HG03432 (cell line): ENCODE measurements around the gene TJP1.
"Not testable (repeated sequence)": the region's sequence is repeated elsewhere in the genome, so short reads cannot be mapped to it uniquely, and the experiment has no call there.

ENCODE experiments used
- ATAC-seq: cut with Tn5 transposase; IDR thresholded peaks from one replicate; pipeline ENCODE4 v1.9.1; 2021; ENCODE audit warnings: mild to moderate bottlenecking, moderate library complexity; ENCODE audit not compliant: unreplicated experiment

TJP1 gene

DNA sequence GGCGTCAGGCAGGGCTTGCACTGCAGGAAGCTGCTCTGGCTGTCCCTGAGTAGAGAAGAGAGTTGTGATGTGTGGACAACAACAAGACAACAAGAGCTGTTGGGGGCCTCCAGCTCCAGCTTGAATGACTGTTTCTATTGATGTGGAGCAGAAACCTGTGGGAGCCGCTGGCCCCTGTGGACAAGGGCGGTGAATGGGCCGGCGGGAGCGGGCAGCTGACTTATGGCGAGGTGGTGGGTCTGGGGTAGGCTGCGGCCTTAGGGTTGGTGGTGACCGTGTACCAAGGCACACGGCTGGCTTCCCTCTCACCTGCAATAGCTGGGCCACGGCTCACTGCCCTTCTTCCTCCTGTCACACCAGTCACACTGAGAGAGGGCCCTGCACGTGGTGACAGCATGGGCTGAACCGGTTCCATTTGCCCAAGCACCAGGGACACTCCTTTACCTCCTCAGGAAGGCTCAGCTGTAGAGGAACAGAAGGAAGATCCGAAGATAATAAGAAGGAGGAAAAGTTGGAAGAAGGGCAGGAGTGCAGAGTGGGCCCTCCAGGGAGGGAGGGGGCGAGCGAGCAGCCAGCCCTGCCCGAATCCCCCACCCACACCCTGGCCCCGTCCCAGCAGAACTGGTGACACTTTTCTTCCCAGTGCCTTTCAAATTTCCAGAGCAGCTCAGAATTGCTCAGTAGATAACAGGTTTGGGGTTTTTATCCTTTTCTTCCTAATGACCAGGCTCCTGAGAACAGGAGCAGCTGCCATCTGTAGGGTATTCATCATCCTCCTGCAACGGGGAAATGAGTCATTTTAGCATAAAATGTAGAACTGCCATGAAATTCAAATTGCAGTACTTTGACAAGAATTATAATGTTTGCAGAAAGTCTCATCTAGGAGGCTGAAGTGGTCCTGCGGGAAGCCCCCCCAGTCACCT is 136.9 kb downstream of the TJP1 start:
- ATAC-seq, result no peak

DNA sequence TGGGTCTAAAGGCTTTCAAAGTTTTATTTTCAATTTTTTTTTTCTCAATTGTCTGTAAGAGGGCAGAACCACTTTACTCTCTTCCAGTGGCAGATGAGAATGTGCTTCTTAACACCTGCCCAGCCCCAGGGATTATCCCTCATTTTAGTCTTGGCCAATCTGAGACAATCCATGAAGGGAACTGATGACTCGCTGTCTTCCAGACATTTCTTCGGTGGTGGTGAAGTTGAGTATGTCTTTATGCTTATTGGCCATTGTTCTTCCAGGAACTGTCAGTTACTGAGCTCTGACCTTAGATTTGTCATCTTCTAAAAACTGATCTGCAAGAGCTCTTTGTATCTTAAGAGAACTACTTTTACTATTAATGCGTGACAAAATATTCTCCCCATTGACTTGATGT is 139.5 kb downstream of the TJP1 start:
- no peak for ATAC-seq

DNA sequence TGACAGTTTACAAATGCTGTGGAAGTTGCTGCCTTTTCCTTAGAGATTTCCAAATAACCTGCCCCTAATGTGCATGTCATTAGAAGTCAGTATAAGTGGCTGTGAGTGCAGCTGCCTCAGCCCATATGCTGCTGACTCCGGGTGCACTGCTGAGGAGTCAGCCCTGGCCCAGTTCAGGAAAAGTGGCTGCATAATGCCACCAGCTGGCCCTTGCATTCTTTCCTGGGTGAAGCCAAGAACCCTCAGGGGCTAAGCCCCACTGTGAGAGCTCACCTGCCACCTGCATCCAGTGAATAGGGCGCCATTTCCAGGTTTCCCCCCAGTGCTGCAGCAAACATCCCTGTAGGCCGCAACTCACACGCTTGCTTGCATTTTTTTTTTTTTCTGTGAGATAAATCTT is 139.9 kb downstream of the TJP1 start:
- ATAC-seq, result no peak

DNA sequence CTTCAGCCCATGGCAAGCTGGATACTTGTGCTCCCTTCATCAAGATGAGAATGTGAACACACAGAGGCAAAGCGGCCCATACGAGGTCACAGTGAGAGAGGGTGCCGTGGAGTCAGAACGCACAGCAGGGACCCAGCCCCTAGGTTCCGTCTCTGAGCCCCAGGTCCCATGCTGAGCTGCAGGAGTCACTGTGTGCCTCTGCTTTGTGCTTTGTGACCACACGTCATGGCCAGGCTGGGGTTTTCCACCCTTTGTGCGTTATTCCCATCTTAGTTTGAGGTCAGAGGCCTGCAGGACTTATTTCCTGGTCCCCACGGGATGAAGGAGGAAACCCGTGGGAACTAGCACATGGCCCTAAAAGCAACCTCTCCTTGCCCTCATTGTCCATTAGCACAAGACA is 140.3 kb downstream of the TJP1 start:
- no peak for ATAC-seq

DNA sequence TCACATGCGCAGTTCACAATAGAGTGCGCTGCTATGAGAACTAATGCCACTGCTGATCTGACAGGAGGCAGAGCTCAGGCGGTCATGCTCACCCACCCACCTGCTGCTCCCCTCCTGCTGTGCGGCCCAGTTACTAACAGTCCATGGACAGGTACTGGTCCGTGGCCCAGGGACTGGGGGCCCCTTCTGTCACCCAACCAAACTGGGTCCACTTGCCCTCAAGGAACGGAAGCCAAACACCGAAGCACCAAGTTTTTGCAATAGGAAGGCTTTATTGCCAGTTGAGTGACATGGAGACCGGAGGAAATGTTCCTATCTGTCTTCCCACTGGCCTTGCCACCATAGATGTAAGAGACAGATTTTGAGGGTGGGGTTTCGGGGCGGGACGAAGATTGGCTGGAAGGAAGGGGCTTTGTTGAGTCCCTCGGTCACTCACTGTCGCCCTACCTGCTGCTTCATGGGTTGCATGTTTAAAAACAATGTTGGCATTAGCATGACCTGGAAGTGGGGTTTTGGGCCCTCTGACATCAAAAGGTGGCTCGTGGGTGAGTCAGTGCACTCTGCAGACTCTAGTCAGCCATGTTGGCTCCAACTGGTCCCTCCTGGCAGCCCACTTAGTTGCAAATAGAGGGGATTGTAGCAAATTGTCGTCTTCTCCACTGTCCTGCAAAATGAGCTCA is 141.0 kb downstream of the TJP1 start:
- no peak for ATAC-seq

DNA sequence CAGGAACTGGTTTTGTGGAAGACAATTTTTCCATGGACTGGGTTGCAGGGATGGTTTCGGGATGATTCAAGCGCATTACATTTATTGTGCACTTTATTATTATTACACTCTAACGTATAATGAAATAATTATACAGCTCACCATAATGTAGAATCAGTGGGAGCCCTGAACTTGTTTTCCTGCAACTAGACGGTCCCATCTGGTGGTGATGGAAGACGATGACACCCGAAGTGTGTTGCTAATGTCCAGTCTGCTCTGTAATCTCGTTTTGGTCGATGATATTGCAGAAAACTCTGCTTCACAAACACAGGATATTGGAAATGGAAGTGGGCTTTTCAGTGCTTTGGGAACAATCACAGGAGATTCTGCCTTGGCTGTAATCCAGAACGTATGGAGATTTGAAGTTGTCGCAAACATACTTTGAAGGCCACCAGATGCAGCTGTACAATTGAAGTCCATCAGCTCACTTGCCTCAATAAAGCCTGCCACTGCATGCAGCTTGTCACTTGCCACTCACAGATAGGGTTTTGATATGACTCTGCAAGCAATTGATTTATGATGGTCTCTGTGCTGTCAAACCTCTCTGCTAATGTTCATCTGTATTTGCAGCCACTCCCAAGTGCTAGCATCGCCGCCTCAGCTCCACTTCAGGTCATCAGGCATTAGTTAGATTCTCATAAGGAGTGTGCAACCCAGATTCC is 141.7 kb downstream of the TJP1 start:
- ATAC-seq, result no peak

DNA sequence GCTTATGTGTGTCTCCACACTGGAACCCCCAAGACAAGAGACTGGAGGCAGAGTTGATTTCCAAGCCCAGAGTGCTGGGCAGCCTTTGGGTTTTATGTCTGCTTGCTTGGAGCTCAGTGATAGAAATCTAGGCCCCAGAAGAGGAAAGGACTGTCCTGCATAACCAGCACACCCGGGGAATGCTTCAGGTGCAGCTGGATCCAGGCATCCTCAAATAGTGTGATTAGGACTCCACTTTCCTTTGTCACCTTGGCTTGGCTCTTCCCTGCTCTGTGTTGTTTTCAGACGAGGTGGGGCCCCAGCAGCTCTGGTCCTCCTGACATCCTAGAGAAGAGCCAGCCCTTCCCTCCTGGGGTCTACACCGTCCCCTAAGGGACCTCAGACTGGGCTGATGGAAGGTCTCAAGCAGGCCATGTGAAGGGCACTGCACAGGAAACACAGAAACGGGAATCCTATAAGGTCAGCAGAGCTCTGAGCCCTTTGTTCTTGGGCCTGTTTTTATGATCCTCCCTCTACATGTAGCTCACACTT is 143.7 kb downstream of the TJP1 start:
- ATAC-seq, result no peak

DNA sequence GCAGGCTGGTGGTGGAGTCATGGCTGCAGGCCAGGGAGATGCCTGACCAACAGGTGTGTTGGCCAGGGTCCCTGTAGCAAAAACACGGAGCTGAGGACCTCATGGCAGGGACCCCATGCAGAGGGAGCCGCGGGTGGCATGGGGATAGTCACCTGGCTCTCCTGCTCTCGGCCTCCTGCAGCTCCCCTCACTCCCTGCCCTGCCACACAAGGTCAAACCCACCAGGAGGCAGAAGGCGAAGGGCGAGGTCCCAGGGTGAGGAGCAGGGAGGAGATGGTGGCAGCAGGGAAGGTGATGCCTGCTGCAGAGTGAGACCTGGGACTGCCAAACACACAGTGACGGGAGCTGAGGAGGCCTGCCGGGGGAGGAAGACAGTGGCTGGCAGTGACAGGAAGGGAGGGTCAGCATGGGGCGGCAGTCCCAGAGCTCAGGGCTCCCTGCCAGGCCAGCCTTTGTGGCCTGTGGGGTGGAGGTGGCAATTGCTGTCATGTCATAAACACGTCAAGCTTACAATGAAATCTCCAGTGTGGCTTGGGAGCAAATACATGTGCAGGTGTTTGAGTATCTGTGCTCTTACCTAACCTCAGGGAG is 144.3 kb downstream of the TJP1 start:
- ATAC-seq, result no peak

DNA sequence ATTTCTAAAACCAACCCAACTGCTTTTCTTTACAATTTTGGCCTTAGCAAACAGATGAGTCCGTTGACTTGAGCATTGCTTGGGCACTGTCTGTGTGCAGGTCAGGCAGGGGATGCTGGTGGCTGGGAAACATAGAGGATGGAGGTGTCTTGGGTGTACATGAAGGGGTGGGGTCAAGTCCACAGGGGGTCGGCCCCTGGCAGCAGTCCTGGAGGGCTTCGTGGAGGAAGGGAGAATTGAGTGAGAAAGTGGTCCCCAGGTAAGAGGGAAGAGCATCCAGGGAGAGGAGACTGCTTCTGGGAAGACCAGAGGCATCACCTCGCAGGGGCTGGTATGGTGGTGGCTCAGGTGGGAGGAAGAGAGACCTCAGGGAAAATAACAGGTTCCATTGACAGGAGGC is 144.8 kb downstream of the TJP1 start:
- no peak for ATAC-seq

DNA sequence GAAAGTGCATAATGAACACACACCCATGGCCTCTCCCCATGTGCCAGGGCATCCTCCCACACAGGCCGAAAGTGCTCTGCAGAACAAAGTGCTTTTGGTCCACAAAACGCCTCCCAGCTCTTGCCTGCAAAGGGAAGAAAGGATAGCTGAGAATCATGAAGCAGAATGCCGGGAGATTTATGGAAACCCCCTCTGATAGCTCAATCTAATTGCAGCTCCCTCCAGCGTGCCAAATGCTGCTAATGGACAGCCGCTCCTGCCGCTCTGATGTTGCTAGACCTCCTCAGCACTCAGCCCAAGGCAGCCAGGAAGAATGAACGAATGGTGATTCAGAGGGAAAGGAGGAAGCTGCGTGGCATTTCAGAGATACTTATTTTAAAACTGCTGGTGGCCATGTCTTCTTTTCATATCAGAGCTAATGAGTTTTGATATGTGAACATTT is 145.3 kb downstream of the TJP1 start:
- no peak for ATAC-seq

DNA sequence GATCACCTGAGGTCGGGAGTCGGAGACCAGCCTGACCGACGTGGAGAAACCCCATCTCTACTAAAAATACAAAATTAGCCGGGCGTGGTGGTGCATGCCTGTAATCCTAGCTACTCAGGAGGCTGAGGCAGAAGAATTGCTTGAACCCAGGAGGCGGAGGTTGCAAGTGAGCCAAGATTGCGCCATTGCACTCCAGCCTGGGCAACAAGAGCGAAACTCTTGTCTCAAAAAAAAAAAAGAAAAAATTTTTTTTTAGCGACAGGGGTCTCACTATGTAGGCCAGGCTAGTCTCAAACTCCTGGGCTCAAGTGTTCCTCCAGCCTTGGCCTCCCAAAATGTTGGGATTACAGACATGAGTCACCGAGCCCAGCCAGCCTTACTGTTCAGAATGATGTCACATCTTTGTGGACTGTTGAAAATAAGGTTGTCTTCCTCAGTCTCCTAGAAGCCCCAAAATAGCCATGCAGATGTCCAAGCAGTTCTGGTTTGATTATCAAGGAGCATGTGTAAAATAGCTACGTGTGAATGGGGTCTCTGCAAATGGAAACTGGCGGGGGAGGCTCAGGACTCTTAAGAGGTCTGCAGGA is 145.8 kb downstream of the TJP1 start:
- not testable (repeated sequence) for ATAC-seq

DNA sequence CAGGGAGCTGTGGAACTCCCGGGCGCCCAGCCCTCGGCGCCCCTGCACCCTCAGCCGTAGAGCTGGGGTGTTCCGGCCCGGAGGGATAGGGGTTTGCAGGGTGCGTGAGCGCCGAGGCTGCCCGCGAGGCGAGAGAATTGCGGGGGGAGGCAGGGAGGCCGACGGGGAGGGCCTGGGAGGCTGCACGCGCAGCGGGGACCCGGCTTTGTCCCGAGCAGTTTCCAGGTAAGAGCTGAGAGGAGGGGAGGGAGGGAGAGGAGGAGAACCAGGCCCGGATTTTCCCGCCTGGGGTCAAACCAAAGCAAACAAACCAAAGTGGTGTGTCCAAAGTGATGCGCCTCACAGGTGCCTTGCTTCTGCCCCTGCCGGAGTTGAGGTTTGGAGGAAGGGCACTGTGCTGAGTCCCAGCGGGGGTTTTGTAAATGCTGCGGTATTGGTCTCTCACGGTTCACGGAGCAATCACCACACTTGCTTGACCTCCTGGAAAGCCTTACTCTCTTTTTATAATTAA is 146.4 kb downstream of the TJP1 start:
- ATAC-seq, result no peak

DNA sequence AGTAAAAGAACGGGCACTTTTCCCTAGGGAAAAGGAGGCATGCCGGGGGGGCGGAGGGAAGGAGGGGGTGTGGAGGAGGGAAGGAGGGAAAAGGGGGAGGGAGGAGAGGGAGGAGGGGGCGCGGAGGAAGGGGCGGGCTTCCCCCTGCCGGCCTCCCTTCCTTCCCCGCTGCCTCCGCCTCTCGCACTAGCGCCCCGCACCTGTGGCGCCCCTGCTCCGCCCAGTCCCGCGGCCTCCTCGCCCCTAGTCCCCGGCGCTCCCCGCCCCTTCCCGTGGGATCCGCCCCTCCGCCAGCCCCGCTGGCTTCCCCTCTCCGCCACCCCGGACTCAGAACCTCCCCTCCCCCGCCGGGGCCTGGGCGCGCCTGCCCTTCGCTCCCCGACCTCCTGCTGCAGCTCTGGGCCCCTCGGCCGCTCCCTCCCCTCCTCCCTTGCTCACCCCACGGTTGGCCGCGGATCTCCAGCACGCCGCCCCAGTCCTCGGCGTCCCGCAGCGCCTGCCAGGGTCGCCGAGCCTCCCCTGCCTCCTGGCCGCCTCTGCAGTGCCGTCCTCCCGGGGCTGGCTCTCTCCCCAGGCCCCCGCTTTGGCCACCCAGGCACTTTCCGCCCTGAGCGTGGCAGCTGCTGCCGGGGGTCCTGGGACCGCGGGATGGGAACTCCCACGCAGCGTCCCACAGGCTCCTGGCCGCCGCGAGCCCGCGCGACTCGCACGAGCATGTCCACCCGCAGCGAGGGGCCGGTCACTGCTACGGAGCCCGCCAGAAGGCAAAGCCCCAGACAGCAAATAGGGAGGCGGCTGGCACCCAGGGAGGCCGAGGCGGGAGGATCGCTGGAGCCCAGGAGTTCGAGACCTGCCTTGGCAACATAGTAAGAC is 147.4 kb downstream of the TJP1 start:
- ATAC-seq, result no peak

DNA sequence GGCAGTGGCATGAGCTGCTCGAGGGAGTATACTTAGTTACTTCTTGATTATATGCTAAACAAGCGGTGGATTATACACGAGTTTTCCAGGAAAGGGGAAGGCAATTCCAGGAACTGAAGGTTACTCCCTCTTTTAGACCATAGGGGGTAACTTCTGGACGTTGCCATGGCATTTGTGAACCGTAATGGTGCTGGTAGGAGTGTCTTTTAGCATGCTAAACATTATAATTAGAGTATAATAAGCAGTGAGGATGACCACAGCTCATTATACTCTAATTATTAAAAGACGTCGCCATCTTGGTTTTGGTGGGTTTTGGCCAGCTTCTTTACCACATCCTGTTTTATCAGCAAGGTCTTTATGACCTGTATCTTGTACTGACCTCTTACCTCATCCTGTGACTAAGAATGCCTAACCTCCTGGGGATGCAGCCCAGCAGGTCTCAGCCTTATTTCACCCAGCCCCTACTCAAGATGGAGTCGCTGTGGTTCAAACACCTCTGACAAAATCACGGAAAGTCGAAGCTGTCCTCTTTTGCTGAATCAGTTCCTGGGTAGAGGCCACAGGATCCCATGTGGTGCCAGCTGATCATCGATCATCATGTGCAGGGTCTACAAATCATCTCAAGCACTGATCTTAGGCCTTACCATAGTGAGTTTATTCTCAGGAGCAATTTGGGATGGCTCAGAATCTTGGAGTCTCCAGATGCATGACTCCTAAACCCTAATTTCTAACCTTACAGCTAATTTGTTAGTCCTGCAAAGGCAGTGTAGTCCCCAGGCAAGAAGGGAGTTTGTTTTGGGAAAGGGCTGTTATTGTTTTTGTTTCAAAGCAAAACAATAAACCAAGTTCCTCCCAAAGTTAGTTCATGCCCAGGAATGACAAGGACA is 149.1 kb downstream of the TJP1 start:
- no peak for ATAC-seq

DNA sequence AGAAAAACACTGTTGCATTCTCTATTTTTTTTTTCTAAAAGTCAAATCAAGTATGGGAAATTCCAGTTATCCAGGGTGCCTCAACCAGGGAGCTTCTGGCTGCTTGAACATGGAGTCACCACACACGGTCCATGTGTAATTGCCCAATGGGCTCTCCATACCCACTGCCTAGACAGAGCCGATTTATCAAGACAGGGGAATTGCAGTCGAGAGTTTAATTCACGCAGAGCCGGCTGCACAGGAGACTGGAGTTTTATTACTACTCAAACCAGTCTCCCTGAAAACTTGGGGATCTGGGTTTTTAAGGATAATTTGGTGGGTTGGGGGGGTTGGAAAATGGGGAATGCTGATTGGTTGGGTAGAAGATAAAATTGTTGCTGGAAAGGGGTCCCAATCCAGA is 149.8 kb downstream of the TJP1 start:
- no peak for ATAC-seq

DNA sequence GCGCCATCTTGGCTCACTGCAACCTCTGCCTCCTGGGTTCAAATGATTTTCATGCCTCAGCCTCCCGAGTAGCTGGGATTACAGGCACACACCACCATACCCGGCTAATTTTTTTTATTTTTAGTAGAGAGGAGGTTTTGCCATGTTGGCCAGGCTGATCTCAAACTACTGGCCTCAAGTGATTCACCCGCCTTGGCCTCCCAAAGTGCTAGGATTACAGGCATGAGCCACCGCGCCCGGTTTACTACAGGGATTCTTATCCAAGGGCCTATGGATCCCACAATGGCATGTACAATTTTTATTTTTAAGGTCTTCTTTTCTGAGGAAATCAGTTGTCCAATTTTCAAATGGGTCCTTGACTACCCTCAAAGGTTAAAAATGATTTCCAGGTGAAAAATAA is 150.2 kb downstream of the TJP1 start:
- ATAC-seq, result not testable (repeated sequence)

DNA sequence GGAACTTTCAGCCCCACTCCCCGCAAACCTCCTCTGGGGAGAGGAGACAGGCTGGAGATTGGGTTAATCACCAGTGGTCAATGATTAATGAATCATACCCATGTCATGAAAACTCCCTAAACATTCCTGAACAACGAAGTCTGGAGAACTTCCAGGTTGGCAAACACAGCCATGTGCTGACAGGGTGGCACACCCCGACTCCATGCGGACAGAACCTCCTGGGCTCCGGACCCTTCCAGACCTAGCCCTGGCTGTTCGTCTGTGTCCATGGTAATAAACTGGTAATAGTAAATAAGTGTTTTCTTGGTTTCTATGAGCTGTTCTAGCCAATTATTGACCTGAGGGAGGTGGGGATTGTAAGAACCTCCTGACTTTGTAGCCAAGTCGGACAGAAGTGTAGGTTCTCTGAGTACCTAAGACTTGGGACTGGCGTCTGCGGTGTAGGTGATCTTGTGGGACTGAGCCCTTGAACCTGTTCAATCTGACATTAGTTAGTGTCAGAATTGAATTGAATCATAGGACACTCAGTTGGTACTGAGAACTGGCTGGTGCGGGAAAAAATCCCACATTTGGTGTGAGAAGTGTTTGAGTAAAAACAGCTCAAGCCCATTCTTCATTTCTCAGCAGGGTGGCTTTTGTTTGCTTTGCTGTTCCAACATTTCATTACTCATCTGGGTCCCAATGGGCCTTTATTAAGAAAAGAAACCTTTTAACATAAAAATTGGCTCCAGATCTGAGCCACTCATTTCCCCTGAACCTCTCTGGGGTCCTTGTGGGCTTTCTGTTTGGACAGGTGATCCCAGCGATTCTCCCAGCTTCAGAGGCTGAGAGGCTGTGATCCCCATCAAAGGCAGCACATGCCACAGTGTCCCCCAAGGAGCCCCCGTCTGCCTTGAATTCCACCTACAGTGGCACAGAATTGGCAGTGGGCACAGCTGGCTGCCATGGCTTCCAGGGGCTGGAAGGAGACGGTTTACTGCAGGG is 151.0 kb downstream of the TJP1 start:
- ATAC-seq, result no peak
